Upper lobe of left lung (tissue), 6 donors: ENCODE measurements around the gene MPP4. TPM values are rescaled to one million over a fixed set of nuclear protein-coding genes. Genes with fewer than 3 reads are reported as not detected.

ENCODE experiments used
- ATAC-seq, 2 donors: fragments of 200-7000 bp; cut with Tn5 transposase; one replicate each; pipeline ENCODE4 v1.9.1; 2022; ENCODE audit warnings: mild to moderate bottlenecking in 2 of 2, moderate library complexity in 2 of 2; ENCODE audit not compliant: low FRiP score in 2 of 2
- DNase-seq, 2 donors: peaks; one replicate each; pipeline ENCODE4 v3.0.0-alpha.2; 2019 to 2020
- H3K27ac ChIP-seq, 4 donors: fragments of 200-600 bp; sonication (generic); one replicate each; pipeline ENCODE4 v1.5.1; 2016 to 2019
- H3K27me3 ChIP-seq, 4 donors: fragments of 200-600 bp; sonication (generic); one replicate each; pipeline ENCODE4 v1.5.1; 2017 to 2019
- H3K36me3 ChIP-seq, 4 donors: fragments of 200-600 bp; sonication (generic); one replicate each; pipeline ENCODE4 v1.5.1; 2016 to 2019
- H3K4me1 ChIP-seq, 4 donors: fragments of 200-600 bp; sonication (generic); one replicate each; pipeline ENCODE4 v1.5.1; 2018 to 2019
- H3K4me3 ChIP-seq, 4 donors: fragments of 200-600 bp; sonication (generic); one replicate each; pipeline ENCODE4 v1.5.1; 2017 to 2019; ENCODE audit warnings: mild to moderate bottlenecking in 2 of 4, moderate library complexity in 1 of 4
- H3K9me3 ChIP-seq, 4 donors: fragments of 200-600 bp; sonication (generic); one replicate each; pipeline ENCODE4 v1.5.1; 2018 to 2019
- CTCF ChIP-seq, 6 experiments: fragments of 450-650 bp in 4 of 6; fragments of 200-600 bp in 2 of 6; sonication (generic) in 2 of 6; IDR thresholded peaks; one replicate each; pipeline ENCODE4 v1.5.1; 2016 to 2019; ENCODE audit warnings: antibody characterized with exemption in 6 of 6
- EP300 ChIP-seq, 4 donors: sonication (generic); formaldehyde crosslinking; IDR thresholded peaks; one replicate each; pipeline ENCODE4 v1.5.1; 2017; ENCODE audit warnings: antibody characterized with exemption in 4 of 4, control low read depth in 2 of 4
- POLR2A ChIP-seq, 4 donors: fragments of 450-650 bp; IDR thresholded peaks; one replicate each; pipeline ENCODE4 v1.5.1; 2016 to 2017; ENCODE audit warnings: antibody characterized with exemption in 4 of 4, mild to moderate bottlenecking in 2 of 4
- POLR2AphosphoS5 ChIP-seq, 2 donors: sonication (generic); formaldehyde crosslinking; IDR thresholded peaks; one replicate each; pipeline ENCODE4 v1.5.1; 2017; ENCODE audit warnings: antibody characterized with exemption in 2 of 2
- WGBS, 2 donors: methylation state at CpG; one replicate each; pipeline ENCODE4 v1.1.5; 2017 to 2018; 5-methylcytosine and 5-hydroxymethylcytosine counted together
- total RNA-seq, 6 donors: library from RNA; depleted of rRNA in 4 of 6; stranded (reverse); fragments of >200 nt in 4 of 6; gene quantifications; one replicate each; pipeline versions ENCODE4 v1.1.0 to v1.2.1, GENCODE V29; 2016 to 2021
- donor health status: DM: no; HTN: no; CAD: no; lungs with moderate emphysema.
- donor health status: DM: no; HTN: yes; CAD: no; lungs with severe emphysema.

Gene MPP4
- total RNA-seq, 6 donors from 2014 or later: 0.13 to 2.1 (median 0.15) TPM; not detected in 1

- TF ChIP-seq EP300 (IDR thresholded peaks at IDR 0.05) (no peak), CTCF (IDR thresholded peaks at IDR 0.05) (no peak), POLR2AphosphoS5 (IDR thresholded peaks at IDR 0.05) (no peak)
- Histone ChIP-seq H3K4me3 (no peak overlapping the region), H3K9me3 (no peaks in the 10 kb centered on the region), H3K27me3 (no peaks in the 10 kb centered on the region), H3K36me3 (peaks cover 13 to 40% (median 23%) of the 10 kb centered on the region in 4 donors), H3K27ac (no peak overlapping the region), H3K4me1 (peaks cover 0 to 5% (median 2%) of the 10 kb centered on the region in 4 donors)
- DNase-seq (no peak), ATAC-seq (no peak)
- 79 to 81% methylated on average over 1 of the region's 1 CpG for WGBS, 2 donors
Observed at GRCh38 chr2:201699416-201699815, 972 bp upstream of the MPP4 start.

- WGBS, 2 donors: 62 to 68% methylated on average over 2 of the region's 2 CpGs
- Histone ChIP-seq H3K4me1 (peaks cover 0 to 5% (median 2%) of the 10 kb centered on the region in 4 donors), H3K4me3 (no peak overlapping the region), H3K27me3 (no peaks in the 10 kb centered on the region), H3K36me3 (peaks cover 2 to 24% (median 15%) of the 10 kb centered on the region in 4 donors), H3K9me3 (no peaks in the 10 kb centered on the region), H3K27ac (no peak overlapping the region)
- TF ChIP-seq CTCF (IDR thresholded peaks at IDR 0.05) (no peak), EP300 (IDR thresholded peaks at IDR 0.05) (no peak), POLR2A (IDR thresholded peaks at IDR 0.05) (no peak), POLR2AphosphoS5 (IDR thresholded peaks at IDR 0.05) (no peak)
- no peak for DNase-seq
- ATAC-seq: peak in 1 of 2 donors; percentile 59
Observed at GRCh38 chr2:201697899-201698298, 545 bp downstream of the MPP4 start.

GRCh38 chr2:201696151-201696659, 2.2 kb downstream of the MPP4 start:
- DNase-seq (no peak), ATAC-seq (peak in 1 of 2 donors; percentile 79)
- Histone ChIP-seq H3K4me1 (peaks cover 0 to 5% (median 2%) of the 10 kb centered on the region in 4 donors), H3K4me3 (no peak overlapping the region), H3K36me3 (peaks cover 0 to 8% (median 5%) of the 10 kb centered on the region in 4 donors), H3K27ac (no peak overlapping the region), H3K9me3 (no peaks in the 10 kb centered on the region), H3K27me3 (no peaks in the 10 kb centered on the region)
- TF ChIP-seq POLR2AphosphoS5 (IDR thresholded peaks at IDR 0.05) (no peak), EP300 (IDR thresholded peaks at IDR 0.05) (no peak), POLR2A (IDR thresholded peaks at IDR 0.05) (no peak), CTCF (IDR thresholded peaks at IDR 0.05) (no peak)
- WGBS, 2 donors: 71 to 74% methylated on average over 6 of the region's 6 CpGs

GRCh38 chr2:201685156-201685555, 13.3 kb downstream of the MPP4 start:
- Histone ChIP-seq H3K36me3 (no peaks in the 10 kb centered on the region), H3K9me3 (no peaks in the 10 kb centered on the region), H3K27ac (no peak overlapping the region), H3K4me1 (no peaks in the 10 kb centered on the region), H3K4me3 (no peak overlapping the region), H3K27me3 (no peaks in the 10 kb centered on the region)
- no peak for TF ChIP-seq EP300 (IDR thresholded peaks at IDR 0.05)
- no peak for TF ChIP-seq CTCF (IDR thresholded peaks at IDR 0.05)
- TF ChIP-seq POLR2A (IDR thresholded peaks at IDR 0.05): no peak
- no peak for TF ChIP-seq POLR2AphosphoS5 (IDR thresholded peaks at IDR 0.05)
- ATAC-seq (no peak), DNase-seq (no peak)
- WGBS, 2 donors: 75 to 87% methylated on average over 3 of the region's 3 CpGs

GRCh38 chr2:201680743-201681142, 17.7 kb downstream of the MPP4 start:
- H3K36me3 ChIP-seq: no peaks in the 10 kb centered on the region
- no peaks in the 10 kb centered on the region for H3K9me3 ChIP-seq
- no peak overlapping the region for H3K4me3 ChIP-seq
- WGBS, 2 donors: 58 to 66% methylated on average over 7 to 9 of the region's 9 CpGs
- H3K4me1 ChIP-seq: no peaks in the 10 kb centered on the region
- DNase-seq: no peak
- no peak for ATAC-seq
- TF ChIP-seq CTCF (IDR thresholded peaks at IDR 0.05) (no peak), EP300 (IDR thresholded peaks at IDR 0.05) (no peak), POLR2A (IDR thresholded peaks at IDR 0.05) (no peak), POLR2AphosphoS5 (IDR thresholded peaks at IDR 0.05) (no peak)
- no peak overlapping the region for H3K27ac ChIP-seq
- H3K27me3 ChIP-seq: no peaks in the 10 kb centered on the region
